COLO829 (cell line): ENCODE results near the gene WNT16.
"Not testable (repeated sequence)": the region's sequence is repeated elsewhere in the genome, so short reads cannot be mapped to it uniquely, and the experiment has no call there.

Experiments used
- DNase-seq: peaks from one replicate; pipeline ENCODE4 v3.0.0; 2012; ENCODE audit warnings: low spot score

WNT16 gene

DNA sequence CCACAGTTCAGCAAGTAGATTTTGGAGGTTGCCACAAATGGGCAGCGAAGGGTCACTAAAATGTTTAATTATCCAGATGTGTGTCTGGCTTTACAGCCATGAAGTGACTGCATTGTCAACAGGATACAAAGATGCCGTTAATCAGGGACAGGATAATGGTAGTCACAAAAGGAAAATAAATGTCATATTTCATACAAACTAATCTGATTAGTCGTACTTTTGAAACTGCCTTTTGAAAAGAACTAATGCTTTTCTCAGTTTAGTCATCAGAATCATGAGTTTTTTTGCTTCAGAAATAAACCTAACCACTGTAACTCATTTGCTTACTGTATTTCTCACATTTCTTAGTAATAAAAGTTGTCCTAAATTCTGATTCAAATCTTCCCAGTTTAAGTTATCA, 22.2 kb upstream of the WNT16 start:
- no peak for DNase-seq

DNA sequence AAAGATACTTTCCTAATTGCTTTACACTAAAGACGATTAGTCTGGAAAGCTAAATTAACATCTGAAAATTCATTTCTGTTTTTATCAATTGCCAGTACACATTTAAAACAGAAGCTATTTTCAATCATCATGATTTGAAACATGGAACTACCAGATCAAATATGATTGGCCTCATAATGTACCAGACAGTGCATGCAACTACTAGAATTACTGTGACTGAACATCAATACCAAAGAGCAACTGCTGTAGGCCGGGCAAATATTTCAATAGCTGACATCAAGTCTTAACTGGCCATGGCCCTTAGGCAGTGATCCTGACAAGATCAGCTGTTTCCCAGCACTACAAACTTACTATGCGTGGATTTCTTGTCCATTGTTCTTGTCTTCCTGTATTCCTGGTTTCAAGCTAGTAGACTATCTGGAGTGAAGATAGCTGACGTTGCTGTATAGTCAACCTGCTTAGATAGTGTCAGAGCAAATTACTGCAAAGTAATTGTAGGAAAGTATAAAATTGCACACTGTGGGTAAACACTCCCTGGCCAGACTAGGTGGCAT, 21.7 kb upstream of the WNT16 start:
- DNase-seq: no peak

GRCh38 chr7:121313220-121313792, 15.5 kb upstream of the WNT16 start:
- DNase-seq: no peak

GRCh38 chr7:121313793-121314676, 14.8 kb upstream of the WNT16 start:
- no peak for DNase-seq

DNA sequence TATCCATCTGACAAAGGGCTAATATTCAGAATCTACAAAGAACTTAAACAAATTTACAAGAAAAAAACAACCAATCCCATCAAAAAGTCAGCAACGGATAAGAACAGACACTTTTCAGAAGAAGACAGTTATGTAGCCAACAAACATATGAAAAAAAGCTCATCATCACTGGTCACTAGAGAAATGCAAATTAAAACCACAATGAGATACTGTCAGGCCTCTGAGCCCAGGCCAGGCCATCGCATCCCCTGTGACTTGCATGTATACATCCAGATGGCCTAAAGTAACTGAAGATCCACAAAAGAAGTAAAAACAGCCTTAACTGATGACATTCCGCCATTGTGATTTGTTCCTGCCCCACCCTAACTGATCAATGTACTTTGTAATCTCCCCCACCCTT, 13.6 kb upstream of the WNT16 start:
- DNase-seq: not testable (repeated sequence)

- no peak for DNase-seq
These were observed 6.3 kb upstream of the WNT16 start for GRCh38 chr7:121322460-121322859.

DNA sequence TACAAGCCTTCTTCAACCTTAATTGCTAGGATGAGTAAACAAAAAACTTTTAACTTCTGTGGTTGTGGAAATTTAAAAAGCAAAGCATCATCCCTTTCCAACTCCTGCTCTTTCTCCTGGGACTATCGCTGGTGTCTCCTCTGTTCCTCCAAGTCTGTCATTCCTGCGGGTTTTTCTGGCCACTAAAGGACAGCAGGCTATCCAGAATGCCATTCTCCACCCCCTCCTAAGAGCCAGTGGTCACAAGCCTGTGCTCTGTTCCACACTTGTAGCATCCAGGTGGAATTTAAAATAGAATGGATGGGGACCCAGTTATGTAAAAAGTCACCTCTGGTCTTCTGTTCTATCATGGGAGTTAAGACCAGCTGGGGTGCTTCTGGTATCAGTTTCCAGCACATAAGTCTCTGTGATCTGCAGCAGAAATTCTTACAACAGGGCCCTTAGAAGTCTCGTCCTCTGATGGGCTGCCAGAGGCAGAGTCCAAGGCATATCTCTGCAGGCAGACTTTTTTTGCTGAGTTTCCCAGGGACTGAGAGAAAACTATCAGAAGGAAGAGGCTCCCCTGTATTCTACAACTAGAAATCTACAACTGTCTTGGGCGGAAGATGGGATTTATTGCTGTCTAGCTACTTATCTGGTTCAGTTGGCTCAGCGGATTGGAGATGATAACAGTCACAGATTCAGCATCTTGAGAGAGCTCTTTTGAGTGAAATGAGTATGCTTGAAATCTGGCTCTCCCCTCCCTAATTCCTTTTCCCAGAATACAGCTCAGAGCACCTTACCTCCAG, 5.1 kb upstream of the WNT16 start:
- no peak for DNase-seq

- no peak for DNase-seq
These were observed 1.1 kb upstream of the WNT16 start for GRCh38 chr7:121327671-121328070.

DNA sequence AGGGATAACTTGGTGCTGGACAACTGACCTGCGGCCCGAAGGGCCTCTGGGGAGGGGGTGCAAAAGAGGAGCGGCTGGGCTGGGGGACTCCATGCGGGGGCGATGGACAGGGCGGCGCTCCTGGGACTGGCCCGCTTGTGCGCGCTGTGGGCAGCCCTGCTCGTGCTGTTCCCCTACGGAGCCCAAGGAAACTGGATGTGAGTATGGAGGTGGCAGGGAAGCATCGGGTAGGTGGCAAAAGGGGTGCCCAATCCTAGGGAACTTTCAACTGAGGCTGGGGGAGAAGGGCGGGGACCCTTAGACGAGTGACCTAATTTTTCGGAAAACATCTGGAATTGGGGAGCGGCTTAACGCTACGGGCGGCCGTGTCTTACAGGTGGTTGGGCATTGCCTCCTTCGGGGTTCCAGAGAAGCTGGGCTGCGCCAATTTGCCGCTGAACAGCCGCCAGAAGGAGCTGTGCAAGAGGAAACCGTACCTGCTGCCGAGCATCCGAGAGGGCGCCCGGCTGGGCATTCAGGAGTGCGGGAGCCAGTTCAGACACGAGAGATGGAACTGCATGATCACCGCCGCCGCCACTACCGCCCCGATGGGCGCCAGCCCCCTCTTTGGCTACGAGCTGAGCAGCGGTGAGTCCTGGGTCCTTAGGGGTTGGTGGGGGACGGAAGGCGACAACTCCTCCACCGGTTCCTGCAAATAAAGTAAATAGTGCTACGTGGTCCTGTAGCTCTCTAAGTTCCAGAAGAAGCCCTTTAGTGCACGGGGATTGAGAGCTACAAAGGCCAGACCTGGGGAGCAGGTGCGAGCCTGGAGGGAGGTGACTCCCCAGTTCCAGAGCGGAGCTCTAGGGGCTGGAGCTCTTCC, 622 bp downstream of the WNT16 start:
- DNase-seq: no peak

GRCh38 chr7:121330053-121330833, 1.4 kb downstream of the WNT16 start:
- no peak for DNase-seq

- DNase-seq: no peak
These were observed 2.2 kb downstream of the WNT16 start for GRCh38 chr7:121331048-121331447.

DNA sequence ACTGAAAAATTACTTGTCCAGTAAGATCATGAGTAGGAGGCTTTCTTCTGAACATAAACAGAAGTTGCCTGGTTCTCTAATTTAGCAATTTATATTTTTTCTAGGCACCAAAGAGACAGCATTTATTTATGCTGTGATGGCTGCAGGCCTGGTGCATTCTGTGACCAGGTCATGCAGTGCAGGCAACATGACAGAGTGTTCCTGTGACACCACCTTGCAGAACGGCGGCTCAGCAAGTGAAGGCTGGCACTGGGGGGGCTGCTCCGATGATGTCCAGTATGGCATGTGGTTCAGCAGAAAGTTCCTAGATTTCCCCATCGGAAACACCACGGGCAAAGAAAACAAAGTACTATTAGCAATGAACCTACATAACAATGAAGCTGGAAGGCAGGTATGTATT, 2.8 kb downstream of the WNT16 start:
- no peak for DNase-seq

DNA sequence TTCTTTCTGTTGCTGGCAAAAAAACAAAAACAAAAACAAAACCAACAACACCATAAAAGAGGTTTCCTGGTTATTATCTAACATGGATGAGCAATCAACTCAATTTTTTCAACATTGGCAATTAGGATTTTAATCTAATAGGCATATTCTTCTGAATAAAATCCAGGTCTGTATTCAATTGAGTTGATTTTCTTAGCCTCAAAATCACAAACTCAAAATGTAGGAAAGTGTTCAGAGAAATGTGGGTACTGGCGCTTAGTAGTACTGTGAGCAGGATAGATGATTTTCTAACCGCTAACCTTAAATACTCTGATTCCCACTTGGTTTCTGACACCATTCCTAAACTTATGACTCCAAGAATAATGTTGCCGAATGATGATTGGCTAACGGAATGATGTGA, 5.6 kb downstream of the WNT16 start:
- no peak for DNase-seq

GRCh38 chr7:121334875-121335648, 6.3 kb downstream of the WNT16 start:
- DNase-seq: no peak

DNA sequence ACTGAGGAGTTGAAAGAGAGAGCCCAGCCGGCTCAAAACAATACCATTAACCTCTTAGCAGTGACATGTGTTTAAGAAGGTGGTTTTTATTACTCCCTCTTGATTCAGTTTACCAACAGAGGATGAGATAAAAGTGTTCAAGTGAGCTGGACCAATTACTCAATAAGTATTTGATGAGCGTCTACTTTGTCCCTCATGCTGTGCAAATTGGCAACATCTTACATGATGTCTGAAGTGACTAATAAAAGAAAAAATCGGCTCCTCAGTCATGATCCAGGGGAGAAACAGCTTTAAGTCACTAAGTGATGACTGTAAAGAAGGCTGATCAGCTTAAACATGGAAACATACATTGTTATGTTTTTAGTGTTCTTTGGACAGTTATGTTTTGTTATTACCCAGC, 7.8 kb downstream of the WNT16 start:
- DNase-seq: no peak

GRCh38 chr7:121337398-121337797, 8.6 kb downstream of the WNT16 start:
- no peak for DNase-seq

DNA sequence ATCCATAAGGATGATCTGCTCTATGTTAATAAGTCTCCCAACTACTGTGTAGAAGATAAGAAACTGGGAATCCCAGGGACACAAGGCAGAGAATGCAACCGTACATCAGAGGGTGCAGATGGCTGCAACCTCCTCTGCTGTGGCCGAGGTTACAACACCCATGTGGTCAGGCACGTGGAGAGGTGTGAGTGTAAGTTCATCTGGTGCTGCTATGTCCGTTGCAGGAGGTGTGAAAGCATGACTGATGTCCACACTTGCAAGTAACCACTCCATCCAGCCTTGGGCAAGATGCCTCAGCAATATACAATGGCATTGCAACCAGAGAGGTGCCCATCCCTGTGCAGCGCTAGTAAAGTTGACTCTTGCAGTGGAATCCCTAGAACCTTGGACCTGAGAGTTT, 10.3 kb downstream of the WNT16 start:
- DNase-seq: no peak

- no peak for DNase-seq
These were observed 13.1 kb downstream of the WNT16 start for GRCh38 chr7:121341933-121342332.

- DNase-seq: no peak
These were observed 13.8 kb downstream of the WNT16 start for GRCh38 chr7:121342631-121343030.

GRCh38 chr7:121343302-121343701, 14.5 kb downstream of the WNT16 start:
- no peak for DNase-seq
